DND-41 (cell line): ENCODE measurements around the gene TTPAL.

ENCODE experiments used
- CTCF ChIP-seq: IDR thresholded peaks from 2 replicates; pipeline ENCODE4 v1.5.1; 2012; ENCODE audit warnings: borderline replicate concordance, low read length, moderate library complexity, mild to moderate bottlenecking; ENCODE audit not compliant: poor library complexity, severe bottlenecking; ENCODE audit errors: extremely low read depth
- EZH2 ChIP-seq: IDR thresholded peaks from 3 replicates; pipeline ENCODE4 v1.6.1; 2012; ENCODE audit warnings: borderline replicate concordance, low read depth, mild to moderate bottlenecking, moderate library complexity, low read length, inconsistent platforms; ENCODE audit not compliant: severe bottlenecking

GRCh38 chr20:44428174-44429016 is 47.3 kb upstream of the TTPAL start:
- no peak for TF ChIP-seq CTCF
- TF ChIP-seq EZH2 = no peak
